Suppressor macrophage treated with lipopolysaccharide for 1 hour (primary cell): ENCODE results near the gene OGFOD2.

Source experiments
- DNase-seq, 3 donors: peaks; one replicate each; pipeline ENCODE4 v3.0.0-alpha.2; 2020 to 2022

Gene OGFOD2

GRCh38 chr12:122977655-122978392, 2.8 kb downstream of the OGFOD2 start:
- no peak for DNase-seq

- no peak for DNase-seq
Measured at GRCh38 chr12:122978507-122978955, 3.5 kb downstream of the OGFOD2 start.

GRCh38 chr12:122979001-122979907, 4.2 kb downstream of the OGFOD2 start:
- DNase-seq = no peak

GRCh38 chr12:122979908-122980182, 4.8 kb downstream of the OGFOD2 start:
- DNase-seq = no peak

- DNase-seq = peak; percentile 72 to 90 (median 80)
Measured at GRCh38 chr12:122980183-122981035, 5.4 kb downstream of the OGFOD2 start, which contains the start of gene ARL6IP4. Gene ARL6IP4, plus strand, starts transcription at chr12:122980681. Its CDS starts 459 bp downstream, at chr12:122981140.

- DNase-seq = no peak
Measured at GRCh38 chr12:122981036-122981471, 6.0 kb downstream of the OGFOD2 start.

GRCh38 chr12:122981587-122982476, 6.8 kb downstream of the OGFOD2 start:
- DNase-seq = no peak

- DNase-seq = no peak
Measured at GRCh38 chr12:122982477-122982815, 7.4 kb downstream of the OGFOD2 start.

- no peak for DNase-seq
Measured at GRCh38 chr12:122982963-122983788, 8.1 kb downstream of the OGFOD2 start.

- DNase-seq = no peak
Measured at GRCh38 chr12:122983789-122984515, 8.9 kb downstream of the OGFOD2 start.

- peak; percentile 78 to 87 (median 83) for DNase-seq
Measured at GRCh38 chr12:122984612-122985337, 9.7 kb downstream of the OGFOD2 start.

GRCh38 chr12:122985338-122986257, 10.6 kb downstream of the OGFOD2 start:
- DNase-seq = no peak

GRCh38 chr12:122986258-122986871, 11.3 kb downstream of the OGFOD2 start:
- DNase-seq = no peak

GRCh38 chr12:122987086-122987951, 12.3 kb downstream of the OGFOD2 start:
- no peak for DNase-seq

- DNase-seq = no peak
Measured at GRCh38 chr12:122988036-122988435, 13.0 kb downstream of the OGFOD2 start.

GRCh38 chr12:122988612-122989212, 13.7 kb downstream of the OGFOD2 start:
- no peak for DNase-seq
